ENCODE data around the gene C11orf54.
"Not testable (repeated sequence)": the region's sequence is repeated elsewhere in the genome, so short reads cannot be mapped to it uniquely, and the experiment has no call there.

GRCh38 chr11:93759123-93759522 lies 17.7 kb downstream of the C11orf54 start:
- TF ChIP-seq RAD21 (IDR thresholded peaks at IDR 0.05); CTCF (IDR thresholded peaks at IDR 0.05; ENCODE audit: low read depth, low read length, missing input control); SP1 (IDR thresholded peaks at IDR 0.05); YY1 (IDR thresholded peaks at IDR 0.05); MAX (IDR thresholded peaks at IDR 0.05); HNF4G (IDR thresholded peaks at IDR 0.05); FOXA1 (IDR thresholded peaks at IDR 0.05); REST (IDR thresholded peaks at IDR 0.05); RXRA (IDR thresholded peaks at IDR 0.05); HNF4A (conservative IDR thresholded peaks at IDR 0.05): not testable (repeated sequence)

Data from liver (tissue), 3 donors.